NCI-H146 treated with DMSO at 0.1 percent for 48 hours (cell line): ENCODE measurements around the gene DAPK1.

Experiments used
- DNase-seq: peaks from one replicate; lab custom pipeline; 2025; ENCODE audit not compliant: unreplicated experiment; lab: John Stamatoyannopoulos, UW

Gene DAPK1

DNA sequence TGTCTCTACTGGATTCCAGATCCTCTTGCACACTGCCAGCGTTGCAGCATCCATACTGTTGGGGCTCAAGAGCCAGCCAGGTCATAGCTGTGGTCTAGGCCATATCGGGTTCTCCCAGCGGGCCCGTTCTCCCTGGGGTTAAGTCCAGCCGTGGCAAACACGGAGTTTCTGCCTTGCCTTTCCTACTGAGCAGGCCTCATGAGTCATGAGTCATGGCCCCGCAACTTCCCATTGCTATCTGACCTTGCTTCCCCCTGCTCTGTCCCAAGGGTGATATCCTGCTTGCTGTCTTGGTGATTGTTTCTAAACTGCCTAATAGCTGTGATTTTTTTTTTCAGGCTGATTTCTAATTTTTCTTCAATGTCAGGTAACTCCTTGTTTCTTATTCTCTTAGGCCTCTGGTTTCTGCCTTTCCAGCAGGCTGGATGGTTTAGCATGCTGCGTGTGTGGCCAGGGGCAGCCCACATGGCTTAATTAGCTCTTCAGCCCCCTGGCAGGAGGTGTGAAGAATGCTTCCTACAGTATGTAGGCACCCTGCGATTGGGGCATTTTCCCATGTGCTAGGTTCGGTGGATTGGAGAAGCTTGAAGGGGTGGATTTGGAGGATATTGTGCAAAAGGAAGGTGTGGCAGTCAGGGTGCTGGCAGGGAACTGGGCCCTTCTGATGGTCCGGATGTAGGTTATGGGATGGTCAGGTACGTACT is 18.7 kb downstream of the DAPK1 start:
- no peak for DNase-seq

GRCh38 chr9:87516926-87517290 is 19.2 kb downstream of the DAPK1 start:
- DNase-seq, result no peak

DNA sequence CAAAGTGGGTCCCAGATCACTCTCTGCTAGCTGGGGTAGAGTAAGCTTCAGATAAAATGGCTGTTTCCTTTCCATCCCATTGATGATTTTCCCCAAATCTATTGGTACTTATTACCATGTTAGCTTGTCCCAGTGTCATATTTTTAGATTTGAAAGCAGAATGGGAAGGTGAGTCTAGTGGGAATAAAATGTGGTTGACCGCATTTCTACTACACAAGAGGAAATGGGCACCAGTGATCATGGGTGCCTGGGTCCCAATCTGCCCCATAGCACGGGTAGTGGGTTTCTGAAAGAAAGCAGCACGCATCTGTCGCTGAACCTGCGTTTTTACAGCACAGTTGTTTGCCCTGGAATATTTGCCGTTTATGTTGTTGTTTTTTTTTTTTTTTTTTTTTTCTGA is 20.1 kb downstream of the DAPK1 start:
- no peak for DNase-seq

- DNase-seq, result no peak
Measured at GRCh38 chr9:87518702-87519335, 21.2 kb downstream of the DAPK1 start.

GRCh38 chr9:87519461-87519860 is 21.8 kb downstream of the DAPK1 start:
- DNase-seq, result no peak

DNA sequence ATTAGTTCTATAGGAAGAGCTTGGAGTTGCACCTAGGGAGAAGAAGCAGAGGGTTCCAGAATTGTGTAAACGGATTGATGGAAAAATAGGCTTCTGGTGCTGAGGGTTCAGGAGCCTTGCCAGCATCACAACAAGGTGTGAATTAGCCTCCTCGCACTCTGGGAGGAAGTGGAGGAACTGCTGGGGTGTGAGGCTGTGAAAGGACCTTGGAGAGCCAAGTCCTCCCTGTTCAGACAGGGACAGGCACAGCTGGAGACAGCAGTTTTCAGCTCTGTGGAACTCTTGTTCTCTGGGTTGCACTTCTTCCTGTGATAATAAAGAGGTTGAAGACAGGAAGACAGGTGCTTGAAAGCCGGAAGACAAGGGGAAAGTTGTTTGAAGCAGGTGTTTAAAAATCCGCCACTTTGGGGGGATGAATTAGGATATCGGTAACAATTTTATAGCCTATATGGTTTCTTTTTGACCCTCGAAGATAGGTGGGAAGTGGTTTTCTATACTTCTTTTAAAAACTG is 22.6 kb downstream of the DAPK1 start:
- DNase-seq, result no peak

- no peak for DNase-seq
Measured at GRCh38 chr9:87521834-87522233, 24.2 kb downstream of the DAPK1 start.

DNA sequence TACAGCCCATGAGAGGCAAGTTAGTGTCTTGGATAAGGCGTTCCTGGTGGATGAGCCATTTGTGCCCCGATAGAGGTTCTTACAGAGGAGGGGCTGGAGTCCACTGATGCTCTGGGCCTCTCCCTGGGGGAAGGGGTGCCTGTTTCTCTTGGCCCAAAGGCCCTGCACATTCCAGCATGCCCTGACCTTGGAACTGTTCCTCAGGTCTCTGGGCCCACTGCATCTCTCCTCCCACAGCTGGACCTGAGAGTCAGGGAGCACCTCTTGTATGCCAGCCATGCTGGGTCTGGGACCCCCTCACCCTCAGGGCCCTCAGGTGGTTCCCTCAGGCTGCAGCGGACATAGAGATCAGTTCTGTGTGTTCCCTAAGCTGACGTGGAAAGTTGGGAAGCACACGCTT is 26.4 kb downstream of the DAPK1 start:
- DNase-seq, result no peak

DNA sequence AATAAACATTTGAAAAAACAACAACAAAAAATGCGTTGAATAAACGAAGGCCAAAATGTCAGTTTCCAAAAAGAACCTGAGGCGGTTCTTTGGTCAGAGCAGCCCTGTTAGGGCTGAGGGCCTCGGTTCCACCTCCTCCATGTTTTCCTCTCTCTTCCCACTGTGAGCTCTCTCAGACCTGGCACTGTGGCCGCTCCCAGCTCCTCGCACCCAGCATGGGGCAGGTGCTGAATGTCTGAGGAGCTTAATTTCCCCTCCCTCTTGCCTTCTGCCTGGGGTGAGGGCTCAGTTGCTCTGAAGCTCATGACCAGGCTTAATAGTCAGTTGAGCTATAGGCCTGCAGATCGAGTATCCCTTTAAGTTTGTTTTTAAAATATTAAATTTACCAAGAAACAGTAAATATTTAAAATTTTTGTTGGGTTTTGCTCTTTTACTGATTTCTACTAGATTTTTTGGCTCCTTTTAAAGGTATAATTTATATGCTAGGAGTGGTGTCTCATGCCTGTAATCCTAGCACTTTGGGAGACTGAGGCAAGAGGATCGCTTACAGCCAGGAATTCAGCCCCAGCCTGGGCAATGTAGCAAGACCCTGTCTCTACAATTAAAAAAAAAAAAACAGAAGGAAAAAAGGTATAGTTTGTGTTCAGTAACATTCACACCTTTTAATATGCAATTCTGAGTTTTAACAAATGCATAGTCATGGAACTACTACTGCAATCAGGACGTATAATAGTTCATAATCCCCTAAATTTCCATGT is 28.1 kb downstream of the DAPK1 start:
- DNase-seq, result no peak

DNA sequence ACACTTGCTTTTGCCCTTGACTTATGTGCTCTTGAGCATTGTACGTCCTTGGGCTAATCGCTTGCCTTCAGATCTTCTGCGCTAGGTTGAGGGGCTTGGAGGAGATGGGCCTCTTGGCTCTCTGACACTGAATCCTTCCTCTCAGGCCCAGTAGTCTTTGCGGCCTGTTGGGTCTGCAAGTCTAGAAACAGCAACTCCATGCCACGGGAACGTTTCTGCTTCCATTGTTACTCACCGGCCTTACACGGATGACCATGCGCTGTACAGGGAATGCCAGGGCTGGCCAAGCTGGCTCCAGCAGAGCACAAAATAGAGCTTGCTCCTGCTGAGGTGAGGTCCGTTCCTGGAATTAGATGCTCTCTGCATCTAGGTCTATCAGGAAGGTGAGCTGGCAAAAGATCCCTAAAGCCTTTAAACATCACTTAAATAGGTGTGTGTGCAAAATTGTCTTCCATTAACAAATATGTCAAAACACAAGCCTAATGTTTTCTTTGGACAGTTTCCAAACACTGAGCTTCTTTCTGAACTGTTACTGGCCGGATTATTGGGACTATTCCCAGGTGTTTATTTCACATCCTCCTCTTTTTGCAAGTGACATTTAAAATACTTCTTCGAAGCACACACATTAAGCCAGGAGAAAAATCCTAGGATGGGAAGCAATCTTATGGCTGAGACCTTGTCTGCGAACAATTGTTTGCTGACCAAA is 29.7 kb downstream of the DAPK1 start:
- no peak for DNase-seq

GRCh38 chr9:87528969-87529368 is 31.3 kb downstream of the DAPK1 start:
- no peak for DNase-seq

GRCh38 chr9:87529671-87530070 is 32.0 kb downstream of the DAPK1 start:
- DNase-seq, result no peak

DNA sequence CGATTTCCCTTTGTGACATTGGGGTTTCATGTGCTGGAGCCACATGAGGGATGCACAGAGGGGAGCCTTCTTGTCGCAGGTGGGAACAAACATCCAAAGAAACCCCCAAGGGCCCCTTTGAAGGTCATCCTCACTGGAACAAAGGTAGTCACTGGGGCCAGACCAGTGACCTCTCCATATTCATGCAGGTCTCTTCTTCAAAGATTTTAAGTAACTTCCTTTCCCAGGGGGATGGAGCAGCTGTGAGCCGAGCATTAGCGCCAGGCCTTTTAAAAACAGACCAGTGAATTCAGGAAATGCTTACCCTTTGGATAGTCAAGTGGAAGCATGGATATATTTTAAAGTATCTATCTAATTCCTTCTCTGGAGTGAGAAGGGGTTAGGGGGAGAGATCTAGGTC is 33.0 kb downstream of the DAPK1 start:
- no peak for DNase-seq

DNA sequence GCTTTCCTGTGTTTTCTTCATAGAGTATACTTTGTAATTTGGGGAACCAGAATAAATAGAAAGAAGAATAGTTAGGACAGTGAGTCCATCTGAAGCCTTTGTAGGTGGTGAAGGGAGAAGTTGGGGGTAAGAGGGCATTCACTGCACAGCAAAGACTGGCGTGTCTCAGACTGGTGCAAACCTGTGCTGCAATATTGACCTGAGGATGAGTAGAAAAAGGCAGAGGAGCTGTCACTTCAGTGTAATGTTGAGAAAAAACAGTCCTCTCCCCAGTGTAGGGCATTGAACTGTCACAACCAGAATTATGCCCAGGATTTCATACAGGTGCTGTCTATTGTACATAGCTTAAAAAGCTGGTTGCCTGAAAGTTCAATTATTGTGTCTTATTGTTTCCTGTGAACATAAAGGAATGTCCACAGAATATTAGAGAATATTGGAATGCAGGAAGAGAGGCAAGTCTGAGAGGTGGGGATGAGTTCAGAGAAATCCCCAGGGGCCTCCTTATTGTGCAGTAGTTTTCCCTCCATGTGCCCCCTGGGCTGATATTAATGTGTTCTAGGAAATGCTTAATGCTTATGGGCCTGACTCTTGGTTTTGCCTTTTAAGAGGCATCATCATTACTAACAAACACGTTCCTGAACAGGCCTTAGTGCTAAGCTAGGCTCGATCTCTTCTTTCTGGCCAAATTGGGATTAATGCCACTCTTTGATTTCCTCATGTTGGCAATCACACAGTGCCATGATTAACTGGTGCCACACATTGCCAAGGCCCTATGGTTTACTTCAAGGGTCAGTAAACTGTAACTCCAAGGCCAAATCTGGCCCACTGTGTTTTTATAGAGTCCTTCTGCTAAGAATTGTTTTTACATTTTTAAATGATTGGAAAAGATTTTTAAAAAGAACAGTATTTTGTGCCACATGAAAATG is 34.0 kb downstream of the DAPK1 start:
- no peak for DNase-seq

GRCh38 chr9:87533271-87533670 is 35.6 kb downstream of the DAPK1 start:
- no peak for DNase-seq

DNA sequence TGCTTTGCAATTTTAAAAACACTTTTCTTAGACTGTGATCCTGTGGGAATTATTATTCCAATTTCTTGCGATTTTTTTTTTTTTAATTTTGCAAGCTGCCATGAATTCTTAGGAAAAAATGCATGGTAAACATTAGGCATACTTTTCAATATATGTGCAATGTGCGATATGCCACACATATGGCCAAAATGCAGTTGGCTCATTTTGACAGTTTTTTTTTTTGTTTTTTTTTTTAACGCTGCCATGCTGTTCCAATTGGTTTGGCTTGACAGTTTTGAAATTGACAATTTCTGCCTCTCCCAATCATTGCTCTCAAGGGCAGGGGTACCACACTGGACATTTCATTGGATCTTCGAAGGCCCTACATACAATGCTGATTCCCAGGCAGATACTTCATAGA is 36.4 kb downstream of the DAPK1 start:
- DNase-seq, result no peak

- no peak for DNase-seq
Measured at GRCh38 chr9:87534957-87535356, 37.3 kb downstream of the DAPK1 start.

- no peak for DNase-seq
Measured at GRCh38 chr9:87535817-87536539, 38.3 kb downstream of the DAPK1 start.

DNA sequence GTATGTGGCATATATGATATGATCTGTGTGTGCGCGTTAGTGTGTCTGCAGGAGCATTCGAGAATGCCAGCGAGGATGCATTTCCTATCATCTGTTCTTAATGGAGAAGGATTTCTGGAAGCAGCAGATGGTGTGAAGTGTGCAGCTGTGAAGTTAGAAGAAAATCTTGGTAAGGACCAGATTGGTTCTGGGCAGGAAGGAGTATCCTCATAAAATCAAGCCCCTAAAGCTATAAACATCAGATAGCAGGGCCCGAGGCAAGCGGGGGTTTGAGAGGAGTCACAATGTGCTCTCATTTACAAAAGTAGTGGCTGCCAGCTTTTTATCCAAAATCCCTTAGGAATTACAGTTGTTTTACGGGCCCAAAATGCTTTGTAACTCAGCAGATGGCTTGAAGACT is 40.0 kb downstream of the DAPK1 start:
- no peak for DNase-seq
